ENCODE results near the gene ARHGAP32.
"Not testable (repeated sequence)": the region's sequence is repeated elsewhere in the genome, so short reads cannot be mapped to it uniquely, and the experiment has no call there.

ARHGAP32 gene

GRCh38 chr11:129163714-129164164 is 28.4 kb downstream of the ARHGAP32 start:
- Histone ChIP-seq H3K9ac (no peak overlapping the region), H3K27me3 (ENCODE audit: insufficient read depth, low read depth) (no peaks in the 10 kb centered on the region), H3K79me2 (ENCODE audit: insufficient read depth, low read depth) (no peaks in the 10 kb centered on the region), H4K20me1 (ENCODE audit: insufficient read depth) (no peaks in the 10 kb centered on the region), H2AFZ (ENCODE audit: low read depth) (no peak overlapping the region), H3K4me1 (ENCODE audit: low read depth, poor library complexity, severe bottlenecking) (no peaks in the 10 kb centered on the region), H3K4me2 (no peak overlapping the region), H3K36me3 (ENCODE audit: insufficient read depth) (no peaks in the 10 kb centered on the region), H3K4me3 (IDR thresholded peaks at IDR 0.05; ENCODE audit: insufficient read depth, low read depth, low read length) (no peak overlapping the region), H3K27ac (no peak overlapping the region)
- no peak for TF ChIP-seq CTCF (conservative IDR thresholded peaks at IDR 0.05; ENCODE audit: low read depth, low read length)

GRCh38 chr11:129157080-129157479 is 35.0 kb downstream of the ARHGAP32 start:
- H3K27me3 ChIP-seq (ENCODE audit: insufficient read depth, low read depth); H3K4me1 ChIP-seq (ENCODE audit: low read depth, poor library complexity, severe bottlenecking); H3K79me2 ChIP-seq (ENCODE audit: insufficient read depth, low read depth); H3K27ac ChIP-seq; H2AFZ ChIP-seq (ENCODE audit: low read depth); H3K4me3 ChIP-seq (IDR thresholded peaks at IDR 0.05; ENCODE audit: insufficient read depth, low read depth, low read length); H3K36me3 ChIP-seq (ENCODE audit: insufficient read depth); H3K4me2 ChIP-seq; H3K9ac ChIP-seq; H4K20me1 ChIP-seq (ENCODE audit: insufficient read depth): not testable (repeated sequence)

GRCh38 chr11:129155745-129156144 is 36.4 kb downstream of the ARHGAP32 start:
- H3K4me3 ChIP-seq (IDR thresholded peaks at IDR 0.05; ENCODE audit: insufficient read depth, low read depth, low read length) = no peak overlapping the region
- H3K27ac ChIP-seq = no peak overlapping the region
- TF ChIP-seq CTCF (conservative IDR thresholded peaks at IDR 0.05; ENCODE audit: low read depth, low read length) = no peak
- no peaks in the 10 kb centered on the region for H3K27me3 ChIP-seq (ENCODE audit: insufficient read depth, low read depth)
- no peaks in the 10 kb centered on the region for H3K36me3 ChIP-seq (ENCODE audit: insufficient read depth)
- H4K20me1 ChIP-seq (ENCODE audit: insufficient read depth) = no peaks in the 10 kb centered on the region
- H3K9ac ChIP-seq = no peak overlapping the region
- no peaks in the 10 kb centered on the region for H3K79me2 ChIP-seq (ENCODE audit: insufficient read depth, low read depth)
- H3K4me2 ChIP-seq = no peak overlapping the region
- no peaks in the 10 kb centered on the region for H3K4me1 ChIP-seq (ENCODE audit: low read depth, poor library complexity, severe bottlenecking)
- no peak overlapping the region for H2AFZ ChIP-seq (ENCODE audit: low read depth)

- Histone ChIP-seq H4K20me1 (ENCODE audit: insufficient read depth) (no peaks in the 10 kb centered on the region), H3K27me3 (ENCODE audit: insufficient read depth, low read depth) (no peaks in the 10 kb centered on the region), H3K36me3 (ENCODE audit: insufficient read depth) (no peaks in the 10 kb centered on the region), H3K79me2 (ENCODE audit: insufficient read depth, low read depth) (no peaks in the 10 kb centered on the region), H3K4me1 (ENCODE audit: low read depth, poor library complexity, severe bottlenecking) (no peaks in the 10 kb centered on the region), H3K4me2 (no peak overlapping the region), H2AFZ (ENCODE audit: low read depth) (no peak overlapping the region), H3K27ac (no peak overlapping the region), H3K4me3 (IDR thresholded peaks at IDR 0.05; ENCODE audit: insufficient read depth, low read depth, low read length) (no peak overlapping the region), H3K9ac (no peak overlapping the region)
- no peak for TF ChIP-seq CTCF (conservative IDR thresholded peaks at IDR 0.05; ENCODE audit: low read depth, low read length)
Observed at GRCh38 chr11:129148487-129148886, 43.6 kb downstream of the ARHGAP32 start.

GRCh38 chr11:129146191-129146590 is 45.9 kb downstream of the ARHGAP32 start:
- H3K4me2 ChIP-seq = no peak overlapping the region
- no peak overlapping the region for H3K4me3 ChIP-seq (IDR thresholded peaks at IDR 0.05; ENCODE audit: insufficient read depth, low read depth, low read length)
- H3K4me1 ChIP-seq (ENCODE audit: low read depth, poor library complexity, severe bottlenecking) = no peaks in the 10 kb centered on the region
- H3K36me3 ChIP-seq (ENCODE audit: insufficient read depth) = no peaks in the 10 kb centered on the region
- no peaks in the 10 kb centered on the region for H3K27me3 ChIP-seq (ENCODE audit: insufficient read depth, low read depth)
- no peaks in the 10 kb centered on the region for H4K20me1 ChIP-seq (ENCODE audit: insufficient read depth)
- H3K27ac ChIP-seq = no peak overlapping the region
- H3K79me2 ChIP-seq (ENCODE audit: insufficient read depth, low read depth) = no peaks in the 10 kb centered on the region
- H2AFZ ChIP-seq (ENCODE audit: low read depth) = no peak overlapping the region
- H3K9ac ChIP-seq = no peak overlapping the region
- no peak for TF ChIP-seq CTCF (conservative IDR thresholded peaks at IDR 0.05; ENCODE audit: low read depth, low read length)

Data from KMS-11 (cell line).